Hematopoietic multipotent progenitor cell (in vitro differentiated cells): ENCODE measurements around the gene NHLRC1. TPM values are rescaled to one million over a fixed set of nuclear protein-coding genes. Genes with fewer than 3 reads are reported as not detected.
"Not testable (repeated sequence)": the region's sequence is repeated elsewhere in the genome, so short reads cannot be mapped to it uniquely, and the experiment has no call there.

Source experiments
- DNase-seq, 3 donors: peaks; one replicate each; pipeline ENCODE4 v3.0.0-alpha.2; 2011 to 2015; ENCODE audit warnings: low read depth in 2 of 3, low spot score in 2 of 3
- total RNA-seq: library from RNA; depleted of rRNA; stranded (reverse); fragments of >200 nt; gene quantifications from one replicate; pipeline ENCODE4 v1.2.3, GENCODE V29; 2012

NHLRC1 gene
- 8.1 TPM for total RNA-seq

GRCh38 chr6:18122128-18123093 lies at the start of gene NHLRC1:
NHLRC1 (minus strand) TSS chr6:18122677; CDS start chr6:18122606, 71 bp downstream.
- DNase-seq: peak; percentile 35 to 92 (median 92)

- no peak for DNase-seq
Measured at GRCh38 chr6:18171871-18172270, 49.4 kb upstream of the NHLRC1 start.

GRCh38 chr6:18168264-18168663 lies 45.8 kb upstream of the NHLRC1 start:
- no peak for DNase-seq

GRCh38 chr6:18166312-18167036 lies 44.0 kb upstream of the NHLRC1 start:
- DNase-seq: no peak

- no peak for DNase-seq
Measured at GRCh38 chr6:18165751-18166150, 43.3 kb upstream of the NHLRC1 start.

- no peak for DNase-seq
Measured at GRCh38 chr6:18162401-18162800, 39.9 kb upstream of the NHLRC1 start.

GRCh38 chr6:18161431-18161830 lies 39.0 kb upstream of the NHLRC1 start:
- no peak for DNase-seq

- DNase-seq: no peak
Measured at GRCh38 chr6:18160911-18161310, 38.4 kb upstream of the NHLRC1 start.

GRCh38 chr6:18155864-18156421 lies 33.5 kb upstream of the NHLRC1 start:
- DNase-seq: peak in 2 of 3 donors; percentile 65 to 75

- DNase-seq: peak; percentile 95 to 99 (median 99)
Measured at GRCh38 chr6:18155150-18155863, 32.8 kb upstream of the NHLRC1 start, which contains the start of gene KDM1B. KDM1B (plus strand) TSS chr6:18155422; CDS start chr6:18159896, 4,474 bp downstream.

- DNase-seq: no peak
Measured at GRCh38 chr6:18154507-18155149, 32.2 kb upstream of the NHLRC1 start, which contains the start of gene TPMT. TPMT (minus strand) TSS chr6:18155077; CDS start chr6:18149127, 5,950 bp downstream.

- no peak for DNase-seq
Measured at GRCh38 chr6:18153311-18153703, 30.8 kb upstream of the NHLRC1 start.

GRCh38 chr6:18151801-18152200 lies 29.3 kb upstream of the NHLRC1 start:
- DNase-seq: no peak

- not testable (repeated sequence) for DNase-seq
Measured at GRCh38 chr6:18151391-18151790, 28.9 kb upstream of the NHLRC1 start.

- DNase-seq: no peak
Measured at GRCh38 chr6:18148304-18149025, 26.0 kb upstream of the NHLRC1 start.

GRCh38 chr6:18147616-18148015 lies 25.1 kb upstream of the NHLRC1 start:
- DNase-seq: no peak

GRCh38 chr6:18147160-18147559 lies 24.7 kb upstream of the NHLRC1 start:
- DNase-seq: no peak

GRCh38 chr6:18142591-18142861 lies 20.0 kb upstream of the NHLRC1 start:
- no peak for DNase-seq

GRCh38 chr6:18141805-18142590 lies 19.5 kb upstream of the NHLRC1 start:
- no peak for DNase-seq
